Astrocyte (in vitro differentiated cells and primary cell): Measurements from ENCODE around the gene ZEB2.

Source experiments
- CTCF ChIP-seq: IDR thresholded peaks from 2 replicates; pipeline ENCODE4 v1.5.1; 2011; ENCODE audit warnings: low read depth, mild to moderate bottlenecking, inconsistent platforms, low read length, moderate library complexity; ENCODE audit not compliant: insufficient read depth
- EZH2 ChIP-seq: IDR thresholded peaks from 2 replicates; pipeline ENCODE4 v1.6.1; 2012; ENCODE audit warnings: mild to moderate bottlenecking, low read length, inconsistent platforms; ENCODE audit not compliant: insufficient read depth

GRCh38 chr2:144516981-144517865, 2.7 kb downstream of the ZEB2 start:
- TF ChIP-seq CTCF = no peak
- TF ChIP-seq EZH2 = no peak
